GM12865 (cell line): Measurements from ENCODE around the gene QSER1.
A peak's percentile ranks its signal among the peaks of the same experiment; 100 is the strongest.
"Not testable (repeated sequence)": the region's sequence is repeated elsewhere in the genome, so short reads cannot be mapped to it uniquely, and the experiment has no call there.

Source experiments
- DNase-seq: peaks from one replicate; pipeline ENCODE4 v3.0.0; 2010; ENCODE audit warnings: low read depth
- H3K4me3 ChIP-seq: 2 replicates; pipeline ENCODE4 v1.5.1; 2011; ENCODE audit warnings: mild to moderate bottlenecking, low read depth, low read length, control low read depth
- CTCF ChIP-seq: IDR thresholded peaks from 2 replicates; pipeline ENCODE4 v1.5.1; 2011; ENCODE audit warnings: low read length, control low read depth, low read depth, inconsistent platforms; ENCODE audit not compliant: insufficient read depth; ENCODE audit errors: missing control alignments

Gene QSER1

GRCh38 chr11:32858731-32859130 is 33.9 kb upstream of the QSER1 start:
- H3K4me3 ChIP-seq, result no peak overlapping the region
- peak; percentile 2 for DNase-seq
- TF ChIP-seq CTCF, result no peak

DNA sequence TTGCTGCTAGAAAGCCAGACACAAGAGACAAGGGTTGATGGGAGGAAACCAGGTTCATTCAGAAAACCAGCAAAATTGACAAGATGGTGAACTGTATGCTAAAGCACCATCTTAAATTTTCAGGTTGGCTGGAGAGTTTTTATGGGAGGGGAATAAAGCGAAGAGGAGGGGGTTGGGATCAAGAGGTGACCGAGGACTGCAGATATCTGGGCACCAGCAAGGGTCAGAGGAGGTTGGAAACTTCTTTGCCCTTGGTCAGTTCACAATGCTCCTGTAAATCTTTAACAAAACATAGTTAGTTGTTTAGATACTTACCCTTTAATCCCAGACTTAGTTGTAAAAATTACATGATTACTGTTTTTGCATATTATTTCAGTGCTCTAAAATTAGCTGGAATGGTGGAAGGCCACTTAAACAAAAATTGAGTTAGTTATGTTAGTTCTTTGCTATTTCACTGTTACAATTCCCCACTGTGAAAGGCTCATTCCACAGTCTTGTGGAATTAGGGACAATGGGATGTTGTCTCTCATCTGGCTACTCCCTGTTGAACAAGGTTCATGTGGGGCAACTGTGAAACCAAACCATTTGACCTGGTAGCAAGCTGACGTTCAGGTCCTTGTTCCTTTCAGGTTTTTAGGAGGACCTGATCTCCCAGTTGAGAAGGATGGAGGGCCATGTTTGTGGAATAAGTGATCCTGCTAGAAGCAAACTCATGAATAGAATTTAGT is 30.6 kb upstream of the QSER1 start:
- DNase-seq, result no peak
- no peak for TF ChIP-seq CTCF
- H3K4me3 ChIP-seq, result no peak overlapping the region

DNA sequence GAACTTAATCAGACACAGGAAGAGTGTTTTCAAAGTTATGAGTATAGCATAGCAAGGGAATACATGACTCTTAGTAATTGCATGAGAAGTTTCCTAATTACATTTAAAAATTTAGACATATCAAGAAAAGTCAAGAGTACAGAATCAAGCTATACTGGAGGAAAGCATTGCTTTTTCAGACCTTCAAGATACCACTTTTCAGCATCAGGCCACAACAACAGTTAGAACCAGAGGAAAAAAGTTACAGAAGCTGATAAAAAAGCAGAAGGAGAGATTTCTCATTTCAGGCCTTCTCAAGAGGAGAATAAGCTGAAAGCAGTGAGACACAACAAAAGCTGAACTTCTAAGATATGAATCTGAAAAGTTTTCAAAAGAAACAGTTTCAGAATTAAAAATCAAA is 28.1 kb upstream of the QSER1 start:
- no peak overlapping the region for H3K4me3 ChIP-seq
- no peak for DNase-seq
- no peak for TF ChIP-seq CTCF

- DNase-seq, H3K4me3 ChIP-seq: not testable (repeated sequence)
Observed at GRCh38 chr11:32868752-32869151, 23.9 kb upstream of the QSER1 start.

GRCh38 chr11:32870676-32871075 is 21.9 kb upstream of the QSER1 start:
- TF ChIP-seq CTCF, result peak; percentile 31
- DNase-seq, result peak; percentile 24
- H3K4me3 ChIP-seq, result no peak overlapping the region

DNA sequence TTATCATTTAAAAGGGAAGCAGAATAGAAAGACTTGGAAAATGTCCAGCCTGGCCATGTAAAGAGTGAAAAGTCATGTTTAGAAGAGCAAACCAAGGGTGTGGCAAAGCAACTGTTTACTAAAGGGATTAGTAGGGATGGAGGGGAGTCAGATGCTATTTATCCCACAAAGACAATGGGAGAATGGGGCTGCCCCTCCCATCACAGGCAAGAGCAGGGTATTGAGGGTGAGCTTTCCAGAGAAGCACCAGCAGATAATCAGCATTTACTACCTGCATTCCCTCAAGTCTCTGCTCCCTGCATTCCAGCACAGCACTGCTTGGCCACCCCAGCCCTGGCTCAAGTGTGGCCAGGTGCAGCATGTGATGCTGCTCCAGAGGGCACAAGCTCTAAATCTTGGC is 18.5 kb upstream of the QSER1 start:
- no peak for TF ChIP-seq CTCF
- DNase-seq, result no peak
- no peak overlapping the region for H3K4me3 ChIP-seq

- no peak for DNase-seq
- TF ChIP-seq CTCF, result no peak
- H3K4me3 ChIP-seq, result no peak overlapping the region
Observed at GRCh38 chr11:32881286-32881685, 11.3 kb upstream of the QSER1 start.

- DNase-seq, result no peak
- H3K4me3 ChIP-seq, result no peak overlapping the region
- no peak for TF ChIP-seq CTCF
Observed at GRCh38 chr11:32883421-32883820, 9.2 kb upstream of the QSER1 start.
